ENCODE measurements around the gene OPA1.

DNA sequence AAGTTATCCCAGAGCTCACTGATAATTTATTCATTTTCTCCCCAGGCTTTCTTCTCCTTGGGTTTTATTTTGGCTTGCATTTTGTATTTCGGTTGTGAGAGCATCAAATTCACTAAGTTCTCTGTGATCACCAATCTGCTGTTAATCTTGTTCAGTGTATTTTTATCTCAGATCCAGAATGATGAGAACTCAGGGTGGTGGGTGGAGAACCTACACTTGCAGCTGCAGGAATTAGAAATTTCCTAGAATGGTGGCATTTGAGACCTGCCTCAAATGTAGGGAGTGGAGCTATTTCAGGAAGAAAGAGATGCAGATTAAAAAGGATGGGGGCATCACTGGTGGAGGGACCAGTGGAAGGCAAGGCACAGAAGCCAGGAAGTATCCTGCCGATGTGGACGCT, 129.6 kb downstream of the OPA1 start:
- no peak for TF ChIP-seq POLR2AphosphoS5 (IDR thresholded peaks at IDR 0.05; ENCODE audit: low read depth, low read length)
- TF ChIP-seq, protein P1, sequence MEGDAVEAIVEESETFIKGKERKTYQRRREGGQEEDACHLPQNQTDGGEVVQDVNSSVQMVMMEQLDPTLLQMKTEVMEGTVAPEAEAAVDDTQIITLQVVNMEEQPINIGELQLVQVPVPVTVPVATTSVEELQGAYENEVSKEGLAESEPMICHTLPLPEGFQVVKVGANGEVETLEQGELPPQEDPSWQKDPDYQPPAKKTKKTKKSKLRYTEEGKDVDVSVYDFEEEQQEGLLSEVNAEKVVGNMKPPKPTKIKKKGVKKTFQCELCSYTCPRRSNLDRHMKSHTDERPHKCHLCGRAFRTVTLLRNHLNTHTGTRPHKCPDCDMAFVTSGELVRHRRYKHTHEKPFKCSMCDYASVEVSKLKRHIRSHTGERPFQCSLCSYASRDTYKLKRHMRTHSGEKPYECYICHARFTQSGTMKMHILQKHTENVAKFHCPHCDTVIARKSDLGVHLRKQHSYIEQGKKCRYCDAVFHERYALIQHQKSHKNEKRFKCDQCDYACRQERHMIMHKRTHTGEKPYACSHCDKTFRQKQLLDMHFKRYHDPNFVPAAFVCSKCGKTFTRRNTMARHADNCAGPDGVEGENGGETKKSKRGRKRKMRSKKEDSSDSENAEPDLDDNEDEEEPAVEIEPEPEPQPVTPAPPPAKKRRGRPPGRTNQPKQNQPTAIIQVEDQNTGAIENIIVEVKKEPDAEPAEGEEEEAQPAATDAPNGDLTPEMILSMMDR (IDR thresholded peaks at IDR 0.05 in 2 of 3, conservative IDR thresholded peaks at IDR 0.05 in 1 of 3; ENCODE audit: borderline replicate concordance in 1 of 3, insufficient read depth in 1 of 3, low read depth in 2 of 3, low read length in 2 of 3), result no peak
- no peak for TF ChIP-seq SIN3A (IDR thresholded peaks at IDR 0.05; ENCODE audit: low read depth)
- TF ChIP-seq, protein P2, sequence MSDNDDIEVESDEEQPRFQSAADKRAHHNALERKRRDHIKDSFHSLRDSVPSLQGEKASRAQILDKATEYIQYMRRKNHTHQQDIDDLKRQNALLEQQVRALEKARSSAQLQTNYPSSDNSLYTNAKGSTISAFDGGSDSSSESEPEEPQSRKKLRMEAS (IDR thresholded peaks at IDR 0.05), result no peak
- TF ChIP-seq, protein P3, sequence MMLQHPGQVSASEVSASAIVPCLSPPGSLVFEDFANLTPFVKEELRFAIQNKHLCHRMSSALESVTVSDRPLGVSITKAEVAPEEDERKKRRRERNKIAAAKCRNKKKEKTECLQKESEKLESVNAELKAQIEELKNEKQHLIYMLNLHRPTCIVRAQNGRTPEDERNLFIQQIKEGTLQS (IDR thresholded peaks at IDR 0.05), result no peak
- no peak for TF ChIP-seq FOSL1 (IDR thresholded peaks at IDR 0.05; ENCODE audit: low read depth)
- no peak for TF ChIP-seq SRF (IDR thresholded peaks at IDR 0.05; ENCODE audit: low read depth)
- TF ChIP-seq CEBPB (IDR thresholded peaks at IDR 0.05; ENCODE audit: low read depth), result no peak
- TF ChIP-seq SP1 (IDR thresholded peaks at IDR 0.05; ENCODE audit: low read depth), result no peak
- TF ChIP-seq, protein P4, sequence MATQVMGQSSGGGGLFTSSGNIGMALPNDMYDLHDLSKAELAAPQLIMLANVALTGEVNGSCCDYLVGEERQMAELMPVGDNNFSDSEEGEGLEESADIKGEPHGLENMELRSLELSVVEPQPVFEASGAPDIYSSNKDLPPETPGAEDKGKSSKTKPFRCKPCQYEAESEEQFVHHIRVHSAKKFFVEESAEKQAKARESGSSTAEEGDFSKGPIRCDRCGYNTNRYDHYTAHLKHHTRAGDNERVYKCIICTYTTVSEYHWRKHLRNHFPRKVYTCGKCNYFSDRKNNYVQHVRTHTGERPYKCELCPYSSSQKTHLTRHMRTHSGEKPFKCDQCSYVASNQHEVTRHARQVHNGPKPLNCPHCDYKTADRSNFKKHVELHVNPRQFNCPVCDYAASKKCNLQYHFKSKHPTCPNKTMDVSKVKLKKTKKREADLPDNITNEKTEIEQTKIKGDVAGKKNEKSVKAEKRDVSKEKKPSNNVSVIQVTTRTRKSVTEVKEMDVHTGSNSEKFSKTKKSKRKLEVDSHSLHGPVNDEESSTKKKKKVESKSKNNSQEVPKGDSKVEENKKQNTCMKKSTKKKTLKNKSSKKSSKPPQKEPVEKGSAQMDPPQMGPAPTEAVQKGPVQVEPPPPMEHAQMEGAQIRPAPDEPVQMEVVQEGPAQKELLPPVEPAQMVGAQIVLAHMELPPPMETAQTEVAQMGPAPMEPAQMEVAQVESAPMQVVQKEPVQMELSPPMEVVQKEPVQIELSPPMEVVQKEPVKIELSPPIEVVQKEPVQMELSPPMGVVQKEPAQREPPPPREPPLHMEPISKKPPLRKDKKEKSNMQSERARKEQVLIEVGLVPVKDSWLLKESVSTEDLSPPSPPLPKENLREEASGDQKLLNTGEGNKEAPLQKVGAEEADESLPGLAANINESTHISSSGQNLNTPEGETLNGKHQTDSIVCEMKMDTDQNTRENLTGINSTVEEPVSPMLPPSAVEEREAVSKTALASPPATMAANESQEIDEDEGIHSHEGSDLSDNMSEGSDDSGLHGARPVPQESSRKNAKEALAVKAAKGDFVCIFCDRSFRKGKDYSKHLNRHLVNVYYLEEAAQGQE (IDR thresholded peaks at IDR 0.05; ENCODE audit: low read depth), result no peak
- no peak for TF ChIP-seq POLR2A (IDR thresholded peaks at IDR 0.05; ENCODE audit: borderline replicate concordance, extremely low read depth, insufficient read depth, insufficient read length)
- no peak for TF ChIP-seq JUND (IDR thresholded peaks at IDR 0.05)
- no peak for TF ChIP-seq ZNF274 (IDR thresholded peaks at IDR 0.05; ENCODE audit: low read depth, low read length)

Measured in HCT116 (cell line).